HuH-7.5 (cell line): ENCODE measurements around the gene AP2A2.

ENCODE experiments used
- DNase-seq: peaks from one replicate; pipeline ENCODE4 v3.0.0; 2011; ENCODE audit warnings: low spot score

The AP2A2 gene

DNA sequence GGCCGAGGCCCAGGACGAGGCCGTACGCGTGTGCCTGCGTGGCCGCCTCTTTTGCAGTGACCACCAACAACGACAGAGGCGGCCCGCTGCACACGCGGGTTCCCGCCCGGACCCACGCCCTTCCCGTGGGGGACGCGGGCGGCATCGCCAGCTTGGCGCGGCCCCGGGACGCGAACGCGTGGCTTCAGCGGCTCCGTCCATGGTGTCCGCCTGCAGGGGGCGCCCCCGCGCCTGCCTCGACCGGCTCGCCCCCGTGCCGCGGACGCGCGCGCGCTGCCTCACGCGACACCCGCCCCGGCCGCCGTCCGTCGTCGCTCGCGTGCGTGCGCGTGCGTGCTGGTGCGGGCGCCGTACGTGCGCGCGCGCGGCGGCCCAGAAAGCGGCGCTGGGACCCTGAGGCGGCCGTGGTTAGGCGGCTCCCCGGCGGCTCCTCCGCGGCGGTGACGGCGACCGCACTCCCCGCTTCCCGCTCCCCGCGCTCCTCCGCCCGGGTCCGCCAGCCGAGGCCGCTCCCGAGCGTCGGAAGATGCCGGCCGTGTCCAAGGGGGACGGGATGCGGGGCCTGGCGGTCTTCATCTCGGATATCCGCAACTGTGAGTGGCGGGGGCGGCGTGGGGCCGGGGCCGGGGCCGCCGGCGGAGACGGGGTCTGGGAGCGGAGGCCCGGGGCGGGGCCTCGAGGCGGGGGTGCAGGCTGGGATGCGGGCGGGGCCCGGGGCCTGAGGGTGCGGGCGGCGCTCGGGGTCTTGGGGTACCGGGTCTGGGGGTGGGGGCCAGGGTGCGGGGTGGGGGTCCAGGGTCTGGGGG lies at the start of gene AP2A2:
Gene AP2A2 (plus strand): TSS at position 375 of the 806 bp plus-strand sequence. CDS start 152 bp downstream, at position 527.
- peak; percentile 88 for DNase-seq

DNA sequence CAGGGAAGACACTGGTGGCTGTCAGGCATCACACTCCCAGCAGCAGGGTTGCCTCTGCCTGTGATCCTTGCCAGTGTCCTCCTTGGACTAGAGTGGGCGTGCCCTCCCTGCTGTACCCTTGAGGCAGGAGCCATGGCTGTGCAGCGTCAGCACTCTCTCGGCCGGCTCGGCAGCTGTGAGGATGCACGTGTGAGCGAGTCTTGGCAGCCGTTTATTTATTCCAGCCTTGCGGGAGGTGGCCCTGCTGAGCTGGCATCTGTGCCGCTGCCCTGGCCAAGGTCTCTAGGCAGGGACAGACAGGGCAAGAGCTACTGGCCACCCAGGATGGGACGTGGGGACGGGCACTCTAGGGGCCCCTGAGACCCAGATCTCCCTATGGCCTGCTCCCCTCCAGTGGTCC lies 49.1 kb upstream of the AP2A2 start:
- DNase-seq: no peak

DNA sequence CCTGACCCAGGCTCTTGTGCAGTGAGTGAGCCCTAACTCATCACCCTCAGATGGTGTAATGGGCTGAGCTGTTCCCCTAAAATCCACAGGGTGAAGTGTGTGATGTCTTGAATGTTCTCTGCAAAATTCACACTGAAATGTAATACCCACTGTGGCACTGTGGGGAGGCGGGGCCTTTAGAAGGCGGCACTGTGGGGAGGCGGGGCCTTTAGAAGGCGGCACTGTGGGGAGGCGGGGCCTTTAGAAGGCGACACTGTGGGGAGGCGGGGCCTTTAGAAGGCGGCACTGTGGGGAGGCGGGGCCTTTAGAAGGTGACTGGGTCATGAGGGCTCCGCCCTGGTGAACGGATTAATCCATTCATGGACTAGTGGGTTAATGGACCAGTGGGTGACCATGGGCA lies 48.1 kb upstream of the AP2A2 start:
- DNase-seq: no peak

DNA sequence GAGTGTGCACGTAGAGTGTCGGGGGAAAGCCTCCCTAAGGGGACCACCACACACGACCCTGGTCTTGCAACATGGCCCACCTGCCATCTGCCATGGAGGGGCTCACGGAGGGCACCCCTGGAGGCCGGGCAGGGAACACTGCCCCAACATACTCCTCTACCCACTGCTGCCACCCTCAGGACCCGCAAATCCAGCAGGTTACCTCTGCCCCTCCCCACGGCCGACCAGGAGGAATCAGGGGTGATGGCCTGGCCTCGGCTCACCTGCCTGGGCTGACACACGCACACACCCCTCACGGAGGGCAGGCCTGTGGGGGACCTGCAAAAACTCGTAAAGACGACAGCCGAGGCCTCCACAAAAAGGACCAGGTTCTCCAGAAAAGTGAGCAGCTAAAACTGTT lies 45.2 kb upstream of the AP2A2 start:
- no peak for DNase-seq

DNA sequence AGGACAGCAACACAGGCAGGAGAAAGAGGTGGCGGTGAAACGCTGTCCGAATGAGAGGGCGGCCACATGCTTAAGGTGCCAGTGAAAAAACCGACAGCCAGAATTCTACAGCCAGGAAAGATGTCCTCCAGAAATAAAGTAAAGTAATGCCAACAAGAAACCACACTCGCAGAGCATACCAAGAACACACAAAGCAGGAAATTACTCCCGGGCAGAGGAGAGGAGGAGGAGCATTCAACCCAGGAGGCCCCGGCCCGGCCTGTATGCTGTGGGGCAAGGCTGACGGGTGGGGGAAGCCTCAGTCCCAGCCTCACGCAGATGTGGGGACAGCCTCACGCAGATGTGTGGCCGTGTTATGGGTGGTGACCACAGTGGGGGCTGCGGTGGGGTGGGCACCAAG lies 43.1 kb upstream of the AP2A2 start:
- no peak for DNase-seq

DNA sequence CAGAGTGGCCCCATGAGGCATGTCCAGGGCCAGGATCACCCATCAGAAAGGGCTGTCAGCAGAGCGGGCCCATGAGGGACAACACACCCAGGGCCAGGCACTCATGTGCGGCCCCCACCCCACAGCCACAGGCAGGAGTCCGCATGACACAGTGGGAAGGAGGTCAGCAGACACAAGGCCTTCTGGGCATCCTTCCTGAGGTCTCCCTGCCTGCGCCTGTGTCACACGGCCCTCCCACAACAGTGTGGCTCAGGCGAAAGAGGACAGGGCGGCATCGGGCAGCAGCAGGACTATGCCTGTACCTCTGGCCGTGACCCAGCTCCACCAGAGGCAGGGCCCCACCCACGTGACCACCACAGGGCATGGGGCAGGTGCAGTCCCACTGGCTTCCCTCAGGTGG lies 42.1 kb upstream of the AP2A2 start:
- DNase-seq: no peak

DNA sequence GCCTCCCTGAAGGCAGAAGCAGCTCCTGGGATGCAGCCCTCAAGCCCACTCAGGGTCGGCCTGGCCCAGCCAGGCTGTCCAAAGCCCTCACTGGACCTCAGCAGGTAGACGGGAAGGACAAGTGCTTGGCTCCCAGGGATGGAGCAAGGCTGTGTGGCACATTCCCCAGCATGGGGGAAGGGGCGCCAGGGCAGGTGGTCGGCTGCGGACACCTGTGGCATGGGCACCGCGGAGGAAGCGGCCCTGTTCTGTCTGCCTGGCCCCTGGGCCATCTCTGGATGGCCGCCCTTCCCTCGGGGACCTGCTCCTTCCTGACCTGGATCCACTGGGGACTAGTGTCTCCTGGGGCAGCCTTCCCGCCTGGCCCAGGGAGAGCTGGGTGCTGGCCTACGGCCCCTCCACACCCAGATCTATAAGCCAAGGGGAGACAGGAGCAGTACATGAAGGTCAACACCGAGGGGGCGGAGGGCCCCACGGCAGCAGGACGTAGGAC lies 41.0 kb upstream of the AP2A2 start:
- DNase-seq: no peak

DNA sequence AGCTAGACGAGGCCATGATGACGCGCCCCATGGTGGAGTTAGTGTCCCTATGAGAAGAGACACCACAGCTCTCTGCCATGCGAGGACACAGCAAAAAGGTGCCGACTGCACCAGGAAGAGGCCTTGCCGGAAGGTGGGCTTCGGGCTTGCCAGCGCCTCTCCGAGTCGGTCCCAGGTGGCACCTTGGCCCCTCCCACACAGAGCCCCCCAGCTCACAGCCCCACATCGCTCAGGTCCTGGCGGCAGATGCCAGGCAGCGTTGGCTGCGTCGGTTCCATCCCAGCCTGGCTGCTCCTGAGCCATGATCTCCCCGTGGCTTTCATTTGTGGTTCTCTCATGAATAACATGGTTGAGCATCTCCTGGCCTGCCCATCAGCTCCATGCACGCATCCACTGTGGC lies 39.1 kb upstream of the AP2A2 start:
- DNase-seq: no peak

DNA sequence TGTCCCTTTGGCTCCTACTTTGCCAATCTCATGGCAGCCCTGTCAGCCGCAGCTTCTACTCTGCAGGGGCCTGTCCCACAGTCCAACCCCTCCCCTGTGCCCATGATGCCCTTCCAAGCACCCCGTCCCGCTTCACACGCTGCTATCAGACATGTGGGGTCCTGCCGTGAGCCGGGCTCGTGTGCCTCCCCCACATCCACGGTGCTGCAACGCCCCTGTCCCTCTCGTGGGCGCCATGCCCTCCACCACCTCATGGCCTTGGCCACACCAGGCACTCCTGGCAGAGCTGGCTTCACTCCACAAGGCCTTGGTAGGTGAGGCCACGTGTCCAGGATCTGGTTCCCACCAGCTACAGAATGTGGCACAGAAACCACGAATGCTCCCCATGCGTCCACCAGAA lies 38.1 kb upstream of the AP2A2 start:
- no peak for DNase-seq

DNA sequence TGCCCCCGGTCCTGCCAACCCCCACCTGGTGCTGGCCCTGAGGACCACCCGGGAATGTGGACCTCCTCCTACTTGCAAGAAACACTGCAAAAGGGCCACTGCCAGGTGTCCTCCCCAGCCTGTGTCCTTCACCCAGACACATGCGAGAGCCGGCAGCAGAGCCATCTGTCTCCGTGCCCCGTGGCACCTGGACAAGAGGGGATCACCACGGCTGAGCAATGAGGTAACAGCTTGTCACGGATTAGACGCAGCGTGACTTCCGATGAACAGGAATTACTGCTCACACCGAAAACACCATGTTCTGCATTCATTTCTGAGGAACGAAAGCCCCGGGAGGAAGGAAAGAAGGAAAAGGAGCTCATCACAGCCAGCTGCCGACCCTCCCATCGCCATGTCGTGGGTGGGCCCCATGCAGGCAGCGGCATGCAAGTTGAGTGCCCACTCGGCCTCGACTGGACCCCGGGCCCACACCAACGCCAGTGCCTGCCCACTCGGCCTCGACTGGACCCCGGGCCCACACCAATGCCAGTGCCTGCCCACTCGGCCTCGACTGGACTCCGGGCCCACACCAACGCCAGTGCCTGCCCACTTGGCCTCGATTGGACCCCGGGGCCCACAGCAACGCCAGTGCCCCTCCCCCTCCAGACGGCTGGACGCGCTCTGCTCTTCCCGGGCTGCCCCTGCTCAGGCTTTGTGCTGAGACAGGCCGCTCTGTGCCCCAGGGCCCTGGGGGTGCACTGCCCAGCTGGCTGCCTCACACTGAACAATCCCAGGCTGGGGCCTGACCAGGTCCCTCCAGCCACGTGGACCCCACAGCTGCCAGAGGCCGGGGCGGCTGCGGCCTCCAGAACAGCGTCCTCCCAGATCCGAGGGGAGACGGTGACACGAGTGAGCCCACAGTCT lies 37.1 kb upstream of the AP2A2 start:
- no peak for DNase-seq

DNA sequence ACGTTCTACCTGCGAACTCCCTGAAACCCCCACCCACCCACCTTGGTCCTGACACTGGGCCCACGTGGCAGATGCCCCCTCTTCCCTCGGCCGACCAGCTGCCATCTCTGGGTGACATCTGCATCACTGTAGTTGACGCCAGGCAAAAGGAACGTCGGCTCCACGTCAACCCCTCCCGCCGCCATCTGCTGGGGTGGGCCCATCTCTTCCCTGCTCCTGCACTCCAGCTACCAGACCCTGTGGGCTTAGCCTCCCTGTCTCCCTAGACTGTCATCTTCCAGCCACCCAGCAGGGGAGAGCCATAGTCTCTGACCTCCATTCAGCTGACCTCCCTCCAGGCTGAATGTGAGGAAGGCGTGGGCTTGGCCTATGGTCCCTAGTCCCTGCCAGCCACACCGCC lies 36.4 kb upstream of the AP2A2 start:
- no peak for DNase-seq

DNA sequence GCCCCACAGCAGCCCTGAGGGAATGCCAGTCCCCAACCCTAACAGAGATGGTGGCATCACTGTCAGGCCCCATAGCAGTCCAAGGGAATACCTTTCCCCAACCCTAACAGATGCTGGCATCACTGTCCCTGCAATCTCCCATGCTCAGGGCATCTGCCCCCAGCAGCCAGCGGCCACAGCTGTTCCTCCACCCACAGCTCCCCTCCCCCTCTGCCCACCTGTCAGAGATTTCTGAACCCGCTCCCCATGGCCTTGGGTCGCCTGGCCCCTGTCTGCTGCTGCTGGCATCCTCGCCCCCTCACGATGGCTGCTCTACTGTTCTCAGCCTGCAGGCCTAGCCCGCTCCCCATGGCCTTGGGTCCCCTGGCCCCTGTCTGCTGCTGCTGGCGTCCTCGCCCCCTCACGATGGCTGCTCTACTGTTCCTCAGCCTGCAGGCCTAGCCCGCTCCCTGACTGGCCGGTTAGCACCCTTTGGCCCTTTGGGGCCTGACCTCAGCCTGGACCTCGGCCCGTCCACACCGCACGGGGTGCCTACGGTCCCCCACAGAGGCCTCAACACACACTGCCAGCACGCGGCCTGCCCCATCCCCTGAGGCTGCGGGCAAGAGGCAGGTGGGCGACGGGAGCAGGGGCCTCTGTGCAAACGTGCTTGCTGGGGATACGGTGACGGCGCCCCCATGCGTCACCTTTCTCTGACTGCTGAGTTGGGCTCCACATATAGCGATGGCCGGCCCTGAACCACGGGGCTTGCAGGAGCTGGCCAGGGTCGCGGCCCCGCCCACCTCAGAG lies 35.8 kb upstream of the AP2A2 start:
- DNase-seq: no peak

DNA sequence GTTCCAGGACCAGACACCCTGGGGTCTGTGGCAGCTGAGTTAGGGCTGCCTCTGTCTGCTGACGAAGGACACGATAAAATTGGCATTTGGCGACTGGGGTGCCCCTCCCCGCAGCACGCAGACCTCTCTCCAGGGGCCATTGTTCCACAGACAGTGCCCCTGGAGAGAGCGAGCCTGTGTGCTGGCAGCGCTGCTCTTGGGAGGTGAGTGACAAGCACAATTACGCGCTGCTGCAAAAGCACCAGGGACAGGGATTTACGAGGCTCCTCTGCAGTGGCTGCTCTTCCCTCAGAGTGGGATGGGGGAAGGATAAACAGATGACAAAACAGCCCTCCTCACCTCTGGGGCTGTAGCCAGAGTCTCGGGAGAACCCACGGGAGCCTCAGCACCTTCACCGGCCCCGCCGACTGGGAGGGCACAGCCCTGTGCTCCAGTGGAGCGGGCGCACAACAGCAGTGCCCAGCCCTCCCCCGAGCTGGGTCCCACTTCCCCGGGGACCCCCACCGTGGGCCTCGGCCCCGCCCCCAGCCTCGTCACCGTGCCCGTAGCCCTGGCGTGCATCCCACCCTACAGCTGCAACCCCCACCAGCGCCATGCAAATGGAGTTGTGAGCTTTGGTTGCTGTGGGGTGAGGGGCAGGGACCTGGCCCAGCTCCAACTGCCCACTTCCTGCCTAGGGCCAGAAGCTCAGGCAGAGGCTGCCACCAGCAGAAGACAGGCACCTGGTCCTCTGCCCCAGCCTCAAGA lies 34.7 kb upstream of the AP2A2 start:
- DNase-seq: no peak

DNA sequence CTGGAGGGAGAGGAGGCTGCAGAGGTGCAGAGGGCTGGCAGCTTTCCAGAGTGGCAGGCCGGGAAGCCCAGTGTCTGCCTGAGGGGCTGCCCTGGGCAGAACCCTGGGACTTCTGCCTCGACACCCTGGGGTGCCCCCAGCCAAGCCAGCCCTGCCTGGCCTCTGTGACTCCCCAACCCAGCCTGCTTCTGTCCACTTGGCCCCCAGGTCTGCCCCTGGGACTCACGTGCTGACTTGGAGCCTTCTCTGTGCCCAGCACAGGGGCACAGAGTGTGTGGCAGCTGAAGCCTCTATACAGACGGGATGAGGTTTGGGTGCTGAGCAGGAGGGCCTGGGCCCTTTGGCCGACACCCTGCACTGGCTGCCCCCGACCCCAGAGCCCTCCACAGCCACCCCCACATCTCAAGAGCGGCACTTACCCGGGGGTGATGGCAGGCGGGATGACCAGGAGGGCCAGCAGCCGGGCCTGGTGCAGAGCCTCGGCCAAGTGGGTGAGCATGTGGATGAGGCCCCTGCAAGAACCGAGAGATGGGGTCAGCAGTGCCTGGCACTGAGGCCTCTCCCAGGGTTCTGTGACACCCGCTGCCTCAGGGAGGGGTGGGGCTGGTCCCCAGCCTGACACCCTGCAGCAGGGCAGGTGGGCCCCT lies 32.5 kb upstream of the AP2A2 start:
- DNase-seq: no peak

DNA sequence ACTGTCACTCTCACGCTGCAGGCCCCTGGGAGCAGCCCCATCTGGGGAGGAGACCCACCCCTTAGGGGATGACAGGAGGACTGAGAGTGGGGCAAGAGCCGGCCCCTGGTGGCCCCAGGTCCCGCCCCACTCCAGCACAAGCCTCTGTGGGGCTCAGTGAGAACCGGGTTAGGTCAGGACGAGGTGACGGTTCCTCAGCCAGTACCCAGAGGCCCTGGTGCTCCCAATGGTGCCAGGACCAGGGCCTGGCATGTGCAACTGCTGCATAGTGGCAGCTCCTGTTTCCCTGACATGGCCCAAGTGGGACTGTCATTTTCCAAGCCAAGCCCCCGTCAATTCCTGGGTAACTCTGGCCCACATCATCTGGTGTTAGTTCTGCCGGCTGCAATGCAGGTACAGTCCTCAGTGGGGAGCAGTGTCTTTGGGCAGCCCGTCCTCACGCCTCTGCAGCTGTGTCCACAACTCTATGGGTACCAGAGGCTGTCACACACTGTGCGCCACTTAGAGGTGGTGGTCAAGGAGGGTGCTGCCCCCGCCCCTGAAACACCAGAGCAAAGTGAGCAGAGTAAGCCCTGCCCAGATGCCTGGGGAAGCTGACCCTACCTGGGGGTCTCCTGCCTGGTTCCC lies 31.0 kb upstream of the AP2A2 start:
- DNase-seq: no peak

DNA sequence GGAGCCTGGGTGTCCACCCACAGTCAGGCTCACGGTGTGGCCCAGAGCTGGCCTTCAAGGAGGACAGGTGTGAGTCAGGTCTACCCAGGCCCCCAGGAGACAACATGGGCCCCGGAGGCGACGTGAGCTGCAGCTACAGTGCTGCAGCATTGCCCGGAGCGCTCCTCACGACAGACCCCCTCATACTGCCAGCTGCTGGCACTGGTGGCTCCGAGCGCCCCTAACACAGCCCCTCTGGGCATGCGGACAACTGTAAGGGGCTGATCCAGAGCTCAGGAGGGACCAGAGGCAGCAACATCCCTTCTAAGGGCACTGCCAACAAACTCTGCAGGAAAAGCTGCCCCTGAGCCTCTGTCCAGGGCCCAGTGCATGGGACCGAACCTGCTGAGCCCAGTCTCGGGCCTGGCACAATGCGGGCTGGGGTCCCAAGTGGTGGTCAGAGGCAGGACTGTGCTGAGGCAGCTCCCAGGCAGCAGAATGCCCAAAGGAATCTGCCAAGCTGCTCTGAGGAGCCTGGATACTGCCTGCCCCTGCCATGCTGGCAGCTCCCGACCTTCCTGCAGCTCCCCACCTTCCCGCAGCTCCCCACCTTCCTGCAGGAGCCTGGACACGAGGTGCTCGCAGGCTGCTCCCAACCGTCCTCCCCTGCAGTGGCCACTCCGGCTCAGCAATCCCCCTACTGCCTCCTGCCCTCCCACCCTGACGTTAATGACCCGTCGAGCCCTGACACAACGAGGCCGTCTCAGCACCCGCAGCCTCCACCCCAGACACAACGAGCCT lies 30.1 kb upstream of the AP2A2 start:
- no peak for DNase-seq

DNA sequence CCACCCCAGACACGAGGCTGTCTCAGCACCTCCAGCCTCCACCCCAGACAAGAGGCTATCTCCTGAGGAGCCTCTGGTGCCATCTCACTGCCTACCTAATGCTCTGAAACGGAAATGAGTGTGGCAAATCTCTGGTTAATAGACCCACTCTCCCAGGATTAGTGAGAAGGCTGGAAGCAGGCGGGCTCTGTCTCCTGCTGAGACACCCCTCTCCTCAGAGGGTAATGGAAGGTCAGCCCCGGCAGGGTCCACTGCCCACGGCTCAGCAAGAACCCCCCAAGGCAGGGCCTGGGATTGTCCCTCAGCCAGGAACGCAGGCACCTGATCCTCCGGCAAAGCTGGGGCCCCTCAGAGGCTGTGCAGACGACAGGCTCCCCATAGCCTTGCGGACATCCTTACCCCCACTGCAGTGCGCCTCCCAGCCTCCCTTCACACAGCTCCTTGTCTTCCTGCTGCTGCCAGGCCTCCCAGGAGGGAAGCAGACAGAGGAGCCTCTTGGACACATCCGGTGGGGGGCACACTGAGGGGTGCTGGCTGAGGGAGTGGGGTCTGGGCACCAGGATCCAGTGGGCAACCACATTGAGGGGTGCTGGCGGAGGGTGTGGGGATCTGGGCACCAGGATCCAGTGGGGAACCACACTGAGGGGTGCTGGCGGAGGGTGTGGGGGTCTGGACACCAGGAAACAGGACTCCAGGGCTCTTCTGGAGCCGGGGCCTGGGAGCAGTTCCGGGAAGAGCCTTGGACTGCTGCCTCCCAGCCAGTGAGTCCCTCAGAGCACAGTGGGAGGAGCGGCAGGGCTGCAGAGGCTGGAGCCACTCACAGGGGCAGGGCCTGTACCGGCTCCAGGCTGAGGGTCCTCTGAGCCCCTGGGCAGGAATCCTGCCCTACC lies 28.2 kb upstream of the AP2A2 start:
- no peak for DNase-seq

DNA sequence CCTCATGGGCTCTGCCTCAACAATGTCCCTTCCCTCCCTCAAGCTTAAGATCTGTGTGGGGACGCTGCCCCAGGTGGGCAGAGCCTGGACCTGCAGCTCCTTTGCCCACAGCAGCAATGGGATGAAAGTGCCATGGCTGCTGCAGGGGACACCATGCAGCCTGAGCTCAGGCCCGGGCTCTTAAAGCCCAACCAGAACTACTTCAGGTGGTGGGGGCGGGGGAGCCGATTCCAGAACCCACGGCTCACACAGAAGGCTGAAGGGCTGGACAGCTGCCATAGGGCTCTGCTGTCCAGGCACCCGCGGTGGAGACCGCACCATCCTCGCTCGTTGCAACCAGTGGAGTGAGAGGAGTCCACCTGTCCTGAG lies 27.5 kb upstream of the AP2A2 start:
- no peak for DNase-seq
